ENCODE measurements around the gene FUT8.

FUT8 gene

DNA sequence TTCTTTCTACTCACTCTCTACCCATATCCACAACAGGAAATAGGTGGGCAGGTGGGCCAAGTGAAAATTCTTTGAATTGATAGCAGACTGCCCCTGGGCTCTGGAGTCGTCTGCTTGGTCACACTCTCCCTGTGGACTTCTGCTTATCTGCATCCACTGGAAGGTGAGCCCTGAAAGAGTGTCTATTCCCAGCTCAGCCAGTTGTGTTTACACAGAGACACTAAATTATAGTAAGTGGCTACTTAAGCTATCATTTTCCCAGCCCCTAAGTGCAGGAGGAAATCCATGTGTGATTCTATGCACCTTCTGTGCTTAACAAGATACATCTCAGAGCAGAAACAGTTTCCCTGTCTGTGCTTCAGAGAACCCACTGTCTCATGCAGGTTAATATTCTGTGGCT lies 338.4 kb downstream of the FUT8 start:
- DNase-seq (ENCODE audit: low read depth): no peak
- in situ Hi-C loops (cut with HindIII; ENCODE audit: low sequenced_read_pairs): no loop called here
- TF ChIP-seq, protein P1, sequence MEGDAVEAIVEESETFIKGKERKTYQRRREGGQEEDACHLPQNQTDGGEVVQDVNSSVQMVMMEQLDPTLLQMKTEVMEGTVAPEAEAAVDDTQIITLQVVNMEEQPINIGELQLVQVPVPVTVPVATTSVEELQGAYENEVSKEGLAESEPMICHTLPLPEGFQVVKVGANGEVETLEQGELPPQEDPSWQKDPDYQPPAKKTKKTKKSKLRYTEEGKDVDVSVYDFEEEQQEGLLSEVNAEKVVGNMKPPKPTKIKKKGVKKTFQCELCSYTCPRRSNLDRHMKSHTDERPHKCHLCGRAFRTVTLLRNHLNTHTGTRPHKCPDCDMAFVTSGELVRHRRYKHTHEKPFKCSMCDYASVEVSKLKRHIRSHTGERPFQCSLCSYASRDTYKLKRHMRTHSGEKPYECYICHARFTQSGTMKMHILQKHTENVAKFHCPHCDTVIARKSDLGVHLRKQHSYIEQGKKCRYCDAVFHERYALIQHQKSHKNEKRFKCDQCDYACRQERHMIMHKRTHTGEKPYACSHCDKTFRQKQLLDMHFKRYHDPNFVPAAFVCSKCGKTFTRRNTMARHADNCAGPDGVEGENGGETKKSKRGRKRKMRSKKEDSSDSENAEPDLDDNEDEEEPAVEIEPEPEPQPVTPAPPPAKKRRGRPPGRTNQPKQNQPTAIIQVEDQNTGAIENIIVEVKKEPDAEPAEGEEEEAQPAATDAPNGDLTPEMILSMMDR (IDR thresholded peaks at IDR 0.05; ENCODE audit: low read depth, low read length, missing control alignments): no peak
- no peak overlapping the region for H3K4me3 ChIP-seq (ENCODE audit: low read depth, low read length)

- DNase-seq (ENCODE audit: low read depth): no peak
- in situ Hi-C loops (cut with HindIII; ENCODE audit: low sequenced_read_pairs): no loop called here
- TF ChIP-seq, protein P1 (IDR thresholded peaks at IDR 0.05; ENCODE audit: low read depth, low read length, missing control alignments): no peak
- no peak overlapping the region for H3K4me3 ChIP-seq (ENCODE audit: low read depth, low read length)
These were observed 339.0 kb downstream of the FUT8 start for GRCh38 chr14:65751510-65751909.

GRCh38 chr14:65753061-65753460 lies 340.5 kb downstream of the FUT8 start:
- no peak for DNase-seq (ENCODE audit: low read depth)
- TF ChIP-seq, protein P1 (IDR thresholded peaks at IDR 0.05; ENCODE audit: low read depth, low read length, missing control alignments): no peak
- in situ Hi-C loops (cut with HindIII; ENCODE audit: low sequenced_read_pairs): no loop called here
- H3K4me3 ChIP-seq (ENCODE audit: low read depth, low read length): no peak overlapping the region

DNA sequence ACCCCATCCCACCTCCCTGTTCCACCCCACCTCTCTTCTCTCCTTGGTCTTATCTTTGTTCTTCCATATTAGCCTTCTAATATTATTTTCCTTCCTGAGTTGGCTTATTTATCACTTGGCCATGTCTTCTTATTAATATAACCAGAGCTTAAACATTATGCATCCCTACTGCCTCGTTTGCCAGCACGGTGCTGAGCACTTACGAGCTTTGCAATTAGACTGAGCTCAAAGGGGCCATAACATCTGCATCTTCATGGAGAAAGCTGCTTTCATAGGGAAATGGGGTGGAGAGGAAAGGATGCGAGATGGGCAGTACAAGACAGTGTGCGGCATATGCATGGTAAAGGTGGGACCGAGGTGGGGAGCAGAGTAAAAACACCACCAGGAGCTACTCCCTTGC lies 342.8 kb downstream of the FUT8 start:
- H3K4me3 ChIP-seq (ENCODE audit: low read depth, low read length): no peak overlapping the region
- in situ Hi-C loops (cut with HindIII; ENCODE audit: low sequenced_read_pairs): no loop called here
- no peak for DNase-seq (ENCODE audit: low read depth)
- TF ChIP-seq, protein P1 (IDR thresholded peaks at IDR 0.05; ENCODE audit: low read depth, low read length, missing control alignments): no peak

GRCh38 chr14:65756880-65757279 lies 344.4 kb downstream of the FUT8 start:
- H3K4me3 ChIP-seq (ENCODE audit: low read depth, low read length): no peak overlapping the region
- in situ Hi-C loops (cut with HindIII; ENCODE audit: low sequenced_read_pairs): no loop called here
- no peak for DNase-seq (ENCODE audit: low read depth)
- TF ChIP-seq, protein P1 (IDR thresholded peaks at IDR 0.05; ENCODE audit: low read depth, low read length, missing control alignments): no peak

DNA sequence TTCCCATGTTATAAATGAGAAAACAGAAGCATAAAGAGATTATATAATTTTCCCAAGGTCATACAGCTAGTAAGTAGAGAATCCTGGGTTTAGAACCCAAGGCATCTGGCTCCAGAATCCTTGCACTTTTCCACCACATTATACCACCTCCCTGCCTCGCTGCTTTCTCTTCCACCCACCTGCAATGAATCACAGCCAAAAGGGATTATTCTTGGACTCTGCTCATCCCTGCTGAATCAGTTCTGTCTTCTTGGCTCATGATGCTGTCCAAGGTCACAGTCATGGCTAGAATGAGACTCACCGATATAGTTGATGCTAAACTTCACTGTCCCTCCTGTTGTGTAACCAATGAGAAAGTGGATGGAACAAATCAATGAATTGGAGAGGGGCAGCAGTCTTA lies 356.6 kb downstream of the FUT8 start:
- TF ChIP-seq, protein P1 (IDR thresholded peaks at IDR 0.05; ENCODE audit: low read depth, low read length, missing control alignments): no peak
- in situ Hi-C loops (cut with HindIII; ENCODE audit: low sequenced_read_pairs): loop anchor here (5.0 kb wide), 1 partner anchor 53 kb away; no protein-coding TSS in a partner anchor
- no peak for DNase-seq (ENCODE audit: low read depth)
- H3K4me3 ChIP-seq (ENCODE audit: low read depth, low read length): no peak overlapping the region

GRCh38 chr14:65770681-65771080 lies 358.2 kb downstream of the FUT8 start:
- no peak overlapping the region for H3K4me3 ChIP-seq (ENCODE audit: low read depth, low read length)
- no peak for DNase-seq (ENCODE audit: low read depth)
- TF ChIP-seq, protein P1 (IDR thresholded peaks at IDR 0.05; ENCODE audit: low read depth, low read length, missing control alignments): no peak
- in situ Hi-C loops (cut with HindIII; ENCODE audit: low sequenced_read_pairs): no loop called here

All from astrocyte of the cerebellum (primary cell).